ENCODE results near the gene IDUA.
"Not testable (repeated sequence)": the region's sequence is repeated elsewhere in the genome, so short reads cannot be mapped to it uniquely, and the experiment has no call there.

Gene IDUA

DNA sequence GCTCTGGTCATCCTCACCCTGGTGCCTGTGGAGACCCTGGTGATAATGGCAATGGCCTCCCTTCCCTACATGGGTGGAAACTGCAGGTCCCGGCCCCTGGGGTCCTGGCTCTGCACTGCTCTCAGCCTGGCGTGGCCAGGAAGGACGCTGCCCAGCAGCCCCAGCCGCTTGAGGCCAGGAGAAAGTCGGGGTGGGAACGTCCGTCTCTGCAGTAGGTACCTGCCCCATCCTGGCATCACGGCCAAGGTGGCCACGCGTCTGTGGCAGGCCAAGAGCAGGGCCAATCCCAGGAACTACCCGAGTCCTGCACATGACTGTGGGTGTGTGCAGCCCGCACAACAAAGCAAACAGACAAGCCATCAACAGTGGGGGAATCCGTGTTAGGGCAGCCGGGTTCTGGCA is 58.4 kb downstream of the IDUA start:
- no peak overlapping the region for H3K4me2 ChIP-seq (ENCODE audit: low read depth, low read length, poor library complexity, severe bottlenecking)

DNA sequence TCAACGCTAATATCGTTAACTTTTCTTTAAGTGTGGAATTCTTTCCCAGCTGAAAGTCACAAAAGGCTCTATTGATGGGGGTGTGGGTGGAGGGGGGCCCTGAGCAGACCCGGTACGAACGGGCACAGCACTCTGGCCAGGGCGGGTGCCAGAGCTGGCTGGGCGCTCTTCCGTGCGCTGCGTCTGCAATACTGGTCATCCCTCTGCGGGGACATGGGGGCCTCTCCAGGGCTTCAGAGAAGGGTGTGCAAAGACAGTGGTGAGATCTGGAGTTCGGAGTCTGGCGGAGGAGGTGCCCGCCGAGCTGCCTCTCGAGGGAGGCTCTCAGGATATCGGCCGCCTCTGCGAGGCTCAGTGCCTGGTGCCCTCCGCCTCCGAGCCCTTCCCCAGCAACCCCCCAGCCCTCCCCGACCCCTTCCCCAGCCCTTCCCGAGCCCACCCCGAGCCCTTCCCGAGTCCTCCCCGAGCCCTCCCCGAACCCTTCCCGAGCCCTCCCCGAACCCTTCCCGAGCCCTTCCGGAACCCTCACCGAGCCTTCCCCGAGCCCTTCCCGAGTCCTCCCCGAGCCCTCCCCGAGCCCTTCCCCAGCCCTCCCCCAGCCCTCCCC is 58.9 kb downstream of the IDUA start:
- H3K79me2 ChIP-seq (ENCODE audit: insufficient read depth, low read length), result no peaks in the 10 kb centered on the region
- no peak overlapping the region for H2AFZ ChIP-seq (ENCODE audit: low read depth, low read length, severe bottlenecking)
- no peaks in the 10 kb centered on the region for H3K36me3 ChIP-seq (ENCODE audit: low read length)
- no peaks in the 10 kb centered on the region for H4K20me1 ChIP-seq (ENCODE audit: low read depth, low read length)
- no peak overlapping the region for H3K9ac ChIP-seq (ENCODE audit: low read length)
- no peaks in the 10 kb centered on the region for H3K9me3 ChIP-seq (ENCODE audit: insufficient read depth, low read length)
- H3K4me3 ChIP-seq (ENCODE audit: insufficient read depth, low read length, poor library complexity, severe bottlenecking), result no peak overlapping the region
- TF ChIP-seq CTCF (IDR thresholded peaks at IDR 0.05; ENCODE audit: insufficient read depth, low read length, poor library complexity, severe bottlenecking) (no peak), EZH2phosphoT487 (conservative IDR thresholded peaks at IDR 0.05; ENCODE audit: low read length) (no peak)
- no peaks in the 10 kb centered on the region for H3F3A ChIP-seq (ENCODE audit: insufficient read depth)
- no peak overlapping the region for H3K4me2 ChIP-seq (ENCODE audit: low read depth, low read length, poor library complexity, severe bottlenecking)
- H3K27me3 ChIP-seq (ENCODE audit: low read length), result no peaks in the 10 kb centered on the region
- H3K27ac ChIP-seq (ENCODE audit: low read depth, low read length), result no peak overlapping the region
- H3K9me2 ChIP-seq (replicated peaks; ENCODE audit: insufficient read depth, low read length), result no peaks in the 10 kb centered on the region

More for the DNA sequence above, 58.4 kb downstream of the IDUA start:
- H3K36me3 ChIP-seq (ENCODE audit: low read length), result no peaks in the 10 kb centered on the region
- no peaks in the 10 kb centered on the region for H3F3A ChIP-seq (ENCODE audit: insufficient read depth)
- no peaks in the 10 kb centered on the region for H3K9me3 ChIP-seq (ENCODE audit: insufficient read depth, low read length)
- H3K4me3 ChIP-seq (ENCODE audit: insufficient read depth, low read length, poor library complexity, severe bottlenecking), result no peak overlapping the region
- H3K27ac ChIP-seq (ENCODE audit: low read depth, low read length), result no peak overlapping the region
- H3K9me2 ChIP-seq (replicated peaks; ENCODE audit: insufficient read depth, low read length), result no peaks in the 10 kb centered on the region
- H4K20me1 ChIP-seq (ENCODE audit: low read depth, low read length), result no peaks in the 10 kb centered on the region
- H3K27me3 ChIP-seq (ENCODE audit: low read length), result no peaks in the 10 kb centered on the region
- H3K79me2 ChIP-seq (ENCODE audit: insufficient read depth, low read length), result no peaks in the 10 kb centered on the region
- no peak overlapping the region for H3K9ac ChIP-seq (ENCODE audit: low read length)
- no peak overlapping the region for H2AFZ ChIP-seq (ENCODE audit: low read depth, low read length, severe bottlenecking)
- TF ChIP-seq EZH2phosphoT487 (conservative IDR thresholded peaks at IDR 0.05; ENCODE audit: low read length) (no peak), CTCF (IDR thresholded peaks at IDR 0.05; ENCODE audit: insufficient read depth, low read length, poor library complexity, severe bottlenecking) (no peak)

- not testable (repeated sequence) for H2AFZ ChIP-seq (ENCODE audit: low read depth, low read length, severe bottlenecking); H3K27me3 ChIP-seq (ENCODE audit: low read length); H3K9me3 ChIP-seq (ENCODE audit: insufficient read depth, low read length); H3K36me3 ChIP-seq (ENCODE audit: low read length); H3K79me2 ChIP-seq (ENCODE audit: insufficient read depth, low read length); H3K9ac ChIP-seq (ENCODE audit: low read length); H3F3A ChIP-seq (ENCODE audit: insufficient read depth); H3K27ac ChIP-seq (ENCODE audit: low read depth, low read length); H3K4me2 ChIP-seq (ENCODE audit: low read depth, low read length, poor library complexity, severe bottlenecking); H4K20me1 ChIP-seq (ENCODE audit: low read depth, low read length); H3K9me2 ChIP-seq (replicated peaks; ENCODE audit: insufficient read depth, low read length); H3K4me3 ChIP-seq (ENCODE audit: insufficient read depth, low read length, poor library complexity, severe bottlenecking)
Measured at GRCh38 chr4:1046581-1047011, 59.8 kb downstream of the IDUA start.

DNA sequence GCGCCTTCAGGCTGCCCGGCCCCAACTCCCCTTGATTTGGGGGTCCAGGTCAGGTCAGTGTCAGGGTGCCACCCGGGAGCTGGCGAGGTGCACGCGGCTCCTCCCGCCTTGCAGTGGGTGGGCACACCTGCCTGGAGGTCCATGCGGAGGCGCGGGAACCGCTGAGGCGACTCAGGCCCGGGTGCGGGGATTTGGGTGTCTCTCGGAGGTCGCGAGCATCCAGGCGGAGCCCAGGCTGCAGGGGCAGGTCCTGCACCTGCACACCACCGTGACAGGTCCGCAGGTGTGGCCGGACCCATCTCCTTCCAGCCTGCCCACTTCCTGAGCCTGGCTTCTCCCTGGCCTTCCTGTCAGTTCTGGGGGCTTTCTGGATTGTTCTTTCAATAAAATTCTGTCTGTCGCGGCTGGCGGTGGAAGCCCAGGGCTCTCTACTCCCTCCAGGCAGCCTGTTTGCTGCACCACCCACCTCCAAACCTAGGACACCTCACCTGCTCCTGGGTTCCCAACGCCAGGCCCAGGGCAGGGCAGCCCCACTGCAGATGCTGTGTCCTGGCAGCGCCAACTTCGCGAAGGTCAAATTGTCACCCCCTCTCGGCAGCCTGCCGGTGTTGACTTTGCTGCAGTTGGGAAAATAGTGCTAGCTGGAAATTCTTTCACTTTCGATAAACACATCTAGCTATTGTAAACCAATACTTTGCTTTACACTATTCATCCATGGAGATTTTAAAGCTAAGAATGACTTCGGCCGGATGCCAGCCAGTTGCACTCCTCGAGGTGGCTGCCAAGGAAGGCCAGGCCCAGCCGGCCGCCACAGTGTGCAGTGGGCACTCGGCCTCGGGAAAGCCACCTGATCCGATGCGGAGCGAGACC is 60.5 kb downstream of the IDUA start:
- Histone ChIP-seq H3K9me2 (replicated peaks; ENCODE audit: insufficient read depth, low read length) (no peaks in the 10 kb centered on the region), H3K4me3 (ENCODE audit: insufficient read depth, low read length, poor library complexity, severe bottlenecking) (no peak overlapping the region), H3K9me3 (ENCODE audit: insufficient read depth, low read length) (no peaks in the 10 kb centered on the region), H3K4me2 (ENCODE audit: low read depth, low read length, poor library complexity, severe bottlenecking) (no peak overlapping the region), H2AFZ (ENCODE audit: low read depth, low read length, severe bottlenecking) (no peak overlapping the region), H3K27ac (ENCODE audit: low read depth, low read length) (no peak overlapping the region), H3K36me3 (ENCODE audit: low read length) (no peaks in the 10 kb centered on the region), H3K79me2 (ENCODE audit: insufficient read depth, low read length) (no peaks in the 10 kb centered on the region), H4K20me1 (ENCODE audit: low read depth, low read length) (no peaks in the 10 kb centered on the region), H3K27me3 (ENCODE audit: low read length) (no peaks in the 10 kb centered on the region), H3K9ac (ENCODE audit: low read length) (no peak overlapping the region), H3F3A (ENCODE audit: insufficient read depth) (no peaks in the 10 kb centered on the region)
- TF ChIP-seq EZH2phosphoT487 (conservative IDR thresholded peaks at IDR 0.05; ENCODE audit: low read length) (no peak), CTCF (IDR thresholded peaks at IDR 0.05; ENCODE audit: insufficient read depth, low read length, poor library complexity, severe bottlenecking) (no peak)

Data from SU-DHL-6 (cell line).